ENCODE results near the gene SDF2.

GRCh38 chr17:28615260-28615940 is 46.3 kb downstream of the SDF2 start:
- TF ChIP-seq CTCF (IDR thresholded peaks at IDR 0.05 in 8 of 11, conservative IDR thresholded peaks at IDR 0.05 in 3 of 11): no peak
- TF ChIP-seq POLR2AphosphoS5 (IDR thresholded peaks at IDR 0.05): no peak
